Choroid plexus epithelial cell (primary cell): ENCODE results near the gene PPP2R5C.

Experiments used
- DNase-seq: peaks from one replicate; pipeline ENCODE4 v3.0.0-alpha.2; 2010; ENCODE audit warnings: low read depth
- H3K4me3 ChIP-seq: 2 replicates; pipeline ENCODE4 v1.5.1; 2011; ENCODE audit warnings: low read depth, mild to moderate bottlenecking, control low read depth, low read length, moderate library complexity
- CTCF ChIP-seq: conservative IDR thresholded peaks from 2 replicates; pipeline ENCODE4 v1.5.1; 2011; ENCODE audit warnings: low read depth, mild to moderate bottlenecking, control low read depth, inconsistent platforms, low read length, moderate library complexity

The PPP2R5C gene

DNA sequence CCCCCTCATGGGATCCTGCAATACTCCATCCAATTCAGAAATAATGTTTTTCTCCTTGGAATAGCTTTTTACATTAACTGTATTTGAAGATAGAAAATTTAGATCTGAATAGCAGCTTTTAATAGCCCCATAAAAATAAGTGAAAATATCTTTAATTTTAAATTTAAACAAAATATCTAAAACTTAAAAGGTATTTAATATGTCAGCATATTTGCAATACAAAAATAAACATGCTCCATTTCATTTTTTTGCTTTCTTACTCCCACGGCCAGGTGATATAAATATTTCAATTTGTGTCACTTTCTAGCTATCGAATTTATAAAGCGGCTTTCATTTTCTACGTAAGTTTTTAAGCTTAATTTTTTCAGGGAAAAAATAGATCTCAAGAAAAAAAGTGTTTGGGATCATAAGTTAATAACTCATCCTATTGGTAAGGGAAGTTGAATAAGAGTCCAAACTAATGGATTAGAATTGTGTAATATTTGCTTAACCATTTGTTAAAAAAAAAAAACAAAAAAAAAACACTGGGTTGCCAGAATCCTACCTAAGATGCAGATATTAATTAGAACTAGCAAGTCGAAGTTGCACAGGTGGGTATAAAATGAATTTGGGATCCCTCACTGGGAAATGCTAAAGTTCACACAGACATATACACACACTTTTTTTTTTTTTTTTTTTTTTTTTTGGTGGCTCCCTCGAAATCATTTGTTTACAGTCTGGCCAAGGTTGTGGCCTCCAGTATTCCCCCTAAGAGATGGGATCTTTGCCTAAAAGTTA, 47.6 kb downstream of the PPP2R5C start:
- no peak for TF ChIP-seq CTCF
- DNase-seq = no peak
- H3K4me3 ChIP-seq = peak overlapping the region; percentile 71

- peak; percentile 98 for DNase-seq
- TF ChIP-seq CTCF = no peak
- H3K4me3 ChIP-seq = peak overlapping the region; percentile 71
Measured at GRCh38 chr14:101809671-101810514, 48.4 kb downstream of the PPP2R5C start.

DNA sequence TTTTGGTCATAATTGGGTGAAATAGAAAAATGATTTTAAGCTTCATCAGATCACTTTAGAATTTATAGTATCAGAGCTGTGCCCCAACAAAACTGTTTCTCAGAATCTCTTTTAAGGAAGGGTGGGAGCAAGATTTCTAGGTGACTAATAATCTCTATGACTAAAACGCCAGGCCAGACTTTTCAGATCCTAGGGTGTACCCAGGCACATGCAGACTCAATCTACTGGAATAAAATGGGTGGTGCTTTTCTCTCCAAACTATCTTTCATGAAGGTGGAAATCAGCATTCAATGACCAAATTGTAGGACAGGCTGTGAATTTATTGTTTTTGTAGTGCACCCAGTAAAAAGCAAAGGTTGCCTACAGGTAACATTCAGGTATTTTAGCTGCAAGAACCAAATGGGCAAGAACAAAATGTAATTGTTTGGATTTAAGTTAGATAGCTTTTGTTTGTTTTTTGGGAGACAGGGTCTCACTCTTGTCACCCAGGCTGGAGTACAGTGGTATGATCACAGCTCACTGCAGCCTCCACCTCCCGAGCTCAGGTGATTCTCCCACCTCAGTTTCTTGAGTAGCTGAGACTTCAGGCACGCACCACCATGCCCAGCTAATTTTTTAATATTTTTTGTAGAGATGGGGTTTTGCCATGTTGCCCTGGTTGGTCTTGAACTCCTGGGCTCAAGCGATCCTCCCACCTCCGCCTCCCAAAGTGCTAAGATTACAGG, 49.5 kb downstream of the PPP2R5C start:
- peak; percentile 20 for DNase-seq
- TF ChIP-seq CTCF = no peak
- H3K4me3 ChIP-seq = peak overlapping the region; percentile 71

DNA sequence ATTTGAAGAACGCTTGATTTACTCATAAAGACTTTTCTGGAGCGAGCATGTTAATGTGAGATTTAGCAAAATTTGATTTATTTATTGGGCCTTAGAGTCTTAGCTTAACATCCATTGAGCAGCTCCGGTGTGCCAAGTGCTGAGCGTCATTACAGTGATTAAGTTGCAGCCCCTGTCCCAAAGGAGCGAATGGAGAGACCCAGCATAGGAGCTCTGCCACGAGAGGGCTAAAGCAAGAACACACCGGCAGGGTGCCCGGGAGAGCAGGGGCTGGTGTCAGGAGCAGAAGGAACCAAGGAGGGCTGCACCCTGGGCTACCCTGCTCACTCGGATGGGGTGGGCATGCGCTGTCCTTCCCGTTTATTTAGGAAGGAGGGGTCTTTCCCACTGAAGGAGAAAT, 50.6 kb downstream of the PPP2R5C start:
- no peak for DNase-seq
- TF ChIP-seq CTCF = no peak
- H3K4me3 ChIP-seq = no peak overlapping the region

- no peak overlapping the region for H3K4me3 ChIP-seq
- no peak for TF ChIP-seq CTCF
- no peak for DNase-seq
Measured at GRCh38 chr14:101813171-101813759, 51.8 kb downstream of the PPP2R5C start.

- H3K4me3 ChIP-seq = no peak overlapping the region
- no peak for DNase-seq
- no peak for TF ChIP-seq CTCF
Measured at GRCh38 chr14:101813833-101814232, 52.3 kb downstream of the PPP2R5C start.
